GM23248 (cell line): Measurements from ENCODE around the gene AFAP1. TPM values are rescaled to one million over a fixed set of nuclear protein-coding genes. Genes with fewer than 3 reads are reported as not detected.

Source experiments
- DNase-seq: peaks from one replicate; pipeline ENCODE4 v3.0.0-alpha.2; 2015
- H2AFZ ChIP-seq: fragments of 200-600 bp; sonication (generic); 2 replicates; pipeline ENCODE4 v1.6.1; 2016; ENCODE audit warnings: antibody characterized with exemption
- H3F3A ChIP-seq: fragments of 200-600 bp; sonication (generic); 2 replicates; pipeline ENCODE4 v1.6.1; 2016; ENCODE audit warnings: mild to moderate bottlenecking, antibody characterized with exemption, mixed run types; ENCODE audit not compliant: insufficient read depth
- H3K27ac ChIP-seq: fragments of 200-600 bp; sonication (generic); 2 replicates; pipeline ENCODE4 v1.5.1; 2016; ENCODE audit warnings: mild to moderate bottlenecking
- H3K27me3 ChIP-seq: fragments of 200-600 bp; sonication (generic); replicated peaks from 2 replicates; pipeline ENCODE4 v1.6.1; 2016; ENCODE audit warnings: mild to moderate bottlenecking; ENCODE audit not compliant: insufficient read depth
- H3K36me3 ChIP-seq: fragments of 200-600 bp; sonication (generic); 2 replicates; pipeline ENCODE4 v1.6.1; 2016; ENCODE audit warnings: low read depth, mild to moderate bottlenecking
- H3K4me1 ChIP-seq: fragments of 200-600 bp; sonication (generic); 2 replicates; pipeline ENCODE4 v1.6.1; 2016; ENCODE audit warnings: mild to moderate bottlenecking; ENCODE audit not compliant: insufficient read depth
- H3K4me2 ChIP-seq: fragments of 200-600 bp; sonication (generic); one replicate; pipeline ENCODE4 v1.6.1; 2016; ENCODE audit warnings: mild to moderate bottlenecking; ENCODE audit not compliant: unreplicated experiment
- H3K4me3 ChIP-seq: fragments of 200-600 bp; sonication (generic); 2 replicates; pipeline ENCODE4 v1.5.1; 2016; ENCODE audit warnings: mild to moderate bottlenecking
- H3K79me2 ChIP-seq: fragments of 200-600 bp; sonication (generic); 2 replicates; pipeline ENCODE4 v1.6.1; 2016; ENCODE audit warnings: mild to moderate bottlenecking; ENCODE audit not compliant: insufficient read depth
- H3K9ac ChIP-seq: fragments of 200-600 bp; sonication (generic); 2 replicates; pipeline ENCODE4 v1.6.1; 2016; ENCODE audit warnings: mild to moderate bottlenecking
- H3K9me2 ChIP-seq: fragments of 200-600 bp; sonication (generic); 2 replicates; pipeline ENCODE4 v1.6.1; 2016; ENCODE audit warnings: mixed run types, mild to moderate bottlenecking, moderate library complexity; ENCODE audit not compliant: insufficient read depth
- H3K9me3 ChIP-seq: fragments of 200-600 bp; sonication (generic); one replicate; pipeline ENCODE4 v1.6.1; 2017; ENCODE audit warnings: low read depth
- H4K20me1 ChIP-seq: fragments of 200-600 bp; sonication (generic); 2 replicates; pipeline ENCODE4 v1.6.0; 2016; ENCODE audit not compliant: insufficient read depth
- EZH2 ChIP-seq: fragments of 200-600 bp; sonication (generic); IDR thresholded peaks from 2 replicates; pipeline ENCODE4 v1.6.1; 2018; ENCODE audit warnings: antibody characterized with exemption, mild to moderate bottlenecking; ENCODE audit not compliant: insufficient read depth, poor library complexity, severe bottlenecking
- EZH2phosphoT487 ChIP-seq: fragments of 200-600 bp; sonication (generic); IDR thresholded peaks from 2 replicates; pipeline ENCODE4 v1.6.1; 2018; ENCODE audit warnings: antibody characterized with exemption, moderate library complexity, mild to moderate bottlenecking, low read depth; ENCODE audit not compliant: insufficient read depth
- WGBS, 2 experiments: methylation state at CpG; one replicate each; pipeline ENCODE4 v1.1.6; 2015 to 2017; ENCODE audit warnings: low lambda C conversion rate in 2 of 2, low coverage in 1 of 2; ENCODE audit errors: missing lambda C conversion rate in 2 of 2; 5-methylcytosine and 5-hydroxymethylcytosine counted together
- in situ Hi-C: fragments of 300-500 bp; cut with MboI; formaldehyde crosslinking; loops from 2 replicates; pipeline ENCODE4 v1.15.0; 2020
- polyA plus RNA-seq: library from polyadenylated mRNA; unstranded; fragments of >200 nt; fragmentation: Nextera tagmentation; extraction: Ambion mirVana; gene quantifications from 2 replicates; pipeline ENCODE4 v1.2.1, GENCODE V29; 2016
- total RNA-seq: library from RNA; depleted of rRNA; stranded (reverse); fragments of >200 nt; shearing (Covaris generic); gene quantifications from 2 replicates; pipeline ENCODE4 v1.2.3, GENCODE V29; 2014

Gene AFAP1
- total and polyA plus RNA-seq, 2 experiments from 2014 or later = 54.4 to 103 TPM

GRCh38 chr4:7807351-7807921 is 132.2 kb downstream of the AFAP1 start:
- 92 to 96% methylated on average over 12 of the region's 12 CpGs for WGBS, 2 experiments
- Histone ChIP-seq H3K4me2 (no peak overlapping the region), H4K20me1 (no peaks in the 10 kb centered on the region), H3K9me2 (no peaks in the 10 kb centered on the region), H3K36me3 (peaks cover 49% of the 10 kb centered on the region), H3K79me2 (peaks cover 94% of the 10 kb centered on the region), H3K9ac (no peak overlapping the region), H3K4me1 (peaks cover 43% of the 10 kb centered on the region), H3K27ac (no peak overlapping the region), H3K4me3 (no peak overlapping the region), H3F3A (peaks cover 61% of the 10 kb centered on the region), H3K9me3 (no peaks in the 10 kb centered on the region), H3K27me3 (no peaks in the 10 kb centered on the region), H2AFZ (no peak overlapping the region)
- in situ Hi-C loops = loop anchor here (10.0 kb wide), 1 partner anchor 177 kb away; no protein-coding TSS in a partner anchor
- no peak for TF ChIP-seq EZH2
- no peak for DNase-seq

- H3K9me3 ChIP-seq = no peaks in the 10 kb centered on the region
- H2AFZ ChIP-seq = no peak overlapping the region
- WGBS, 2 experiments = 80% methylated on average over 11 of the region's 11 CpGs
- no peak overlapping the region for H3K9ac ChIP-seq
- H3K36me3 ChIP-seq = peaks cover 47% of the 10 kb centered on the region
- H4K20me1 ChIP-seq = no peaks in the 10 kb centered on the region
- DNase-seq = no peak
- no peak overlapping the region for H3K4me2 ChIP-seq
- peaks cover 55% of the 10 kb centered on the region for H3F3A ChIP-seq
- in situ Hi-C loops = loop anchor here (10.0 kb wide), 1 partner anchor 178 kb away; no protein-coding TSS in a partner anchor
- H3K79me2 ChIP-seq = peaks cover 87% of the 10 kb centered on the region
- peaks cover 38% of the 10 kb centered on the region for H3K4me1 ChIP-seq
- H3K9me2 ChIP-seq = no peaks in the 10 kb centered on the region
- no peak for TF ChIP-seq EZH2
- TF ChIP-seq EZH2phosphoT487 = no peak
- no peak overlapping the region for H3K27ac ChIP-seq
- no peak overlapping the region for H3K4me3 ChIP-seq
- no peaks in the 10 kb centered on the region for H3K27me3 ChIP-seq
Observed at GRCh38 chr4:7806338-7807090, 133.1 kb downstream of the AFAP1 start.

GRCh38 chr4:7805533-7806337 is 133.9 kb downstream of the AFAP1 start:
- Histone ChIP-seq H3K36me3 (peaks cover 52% of the 10 kb centered on the region), H3K4me3 (no peak overlapping the region), H3K9ac (no peak overlapping the region), H3F3A (peaks cover 60% of the 10 kb centered on the region), H3K27me3 (no peaks in the 10 kb centered on the region), H3K9me3 (no peaks in the 10 kb centered on the region), H3K4me2 (peak overlapping the region; percentile 11), H3K4me1 (peaks cover 37% of the 10 kb centered on the region), H3K9me2 (no peaks in the 10 kb centered on the region), H4K20me1 (no peaks in the 10 kb centered on the region), H3K27ac (peak overlapping the region; percentile 32), H3K79me2 (peaks cover 84% of the 10 kb centered on the region), H2AFZ (no peak overlapping the region)
- in situ Hi-C loops = loop anchor here (10.0 kb wide), 1 partner anchor 179 kb away; no protein-coding TSS in a partner anchor
- DNase-seq = peak; percentile 81
- WGBS, 2 experiments = 75 to 78% methylated on average over 21 of the region's 21 CpGs
- TF ChIP-seq EZH2phosphoT487 (no peak), EZH2 (no peak)

GRCh38 chr4:7804756-7805385 is 134.8 kb downstream of the AFAP1 start:
- Histone ChIP-seq H3K4me3 (no peak overlapping the region), H3K9ac (no peak overlapping the region), H3K9me2 (no peaks in the 10 kb centered on the region), H3K79me2 (peaks cover 84% of the 10 kb centered on the region), H3K27me3 (no peaks in the 10 kb centered on the region), H3K4me1 (peaks cover 37% of the 10 kb centered on the region), H3K36me3 (peaks cover 58% of the 10 kb centered on the region), H3F3A (peaks cover 64% of the 10 kb centered on the region), H3K9me3 (no peaks in the 10 kb centered on the region), H3K4me2 (no peak overlapping the region), H3K27ac (peak overlapping the region; percentile 32), H2AFZ (no peak overlapping the region), H4K20me1 (no peaks in the 10 kb centered on the region)
- TF ChIP-seq EZH2 = no peak
- TF ChIP-seq EZH2phosphoT487 = no peak
- no peak for DNase-seq
- in situ Hi-C loops = loop anchor here (10.0 kb wide), 1 partner anchor 180 kb away; no protein-coding TSS in a partner anchor
- 88 to 89% methylated on average over 15 of the region's 15 CpGs for WGBS, 2 experiments
